Endodermal cell (in vitro differentiated cells): ENCODE results near the gene ARHGEF10L. TPM values are rescaled to one million over a fixed set of nuclear protein-coding genes. Genes with fewer than 3 reads are reported as not detected.

Source experiments
- DNase-seq: peaks from one replicate; pipeline ENCODE4 v3.0.0-alpha.2; 2017
- H3K27ac ChIP-seq: 2 replicates; pipeline ENCODE4 v1.5.1; 2013; ENCODE audit warnings: mild to moderate bottlenecking, low read depth, low read length, moderate library complexity
- H3K27me3 ChIP-seq: 2 replicates; pipeline ENCODE4 v1.6.1; 2013; ENCODE audit warnings: mild to moderate bottlenecking, low read length, moderate library complexity; ENCODE audit not compliant: insufficient read depth, control insufficient read depth, poor library complexity, severe bottlenecking
- H3K36me3 ChIP-seq: 2 replicates; pipeline ENCODE4 v1.7.0; 2013; ENCODE audit warnings: mild to moderate bottlenecking, low read length, moderate library complexity; ENCODE audit not compliant: control insufficient read depth, insufficient read depth
- H3K4me1 ChIP-seq: one replicate; pipeline ENCODE4 v1.7.0; 2013; ENCODE audit warnings: low read length; ENCODE audit not compliant: control insufficient read depth, insufficient read depth
- H3K4me3 ChIP-seq: 2 replicates; pipeline ENCODE4 v1.5.1; 2013; ENCODE audit warnings: mild to moderate bottlenecking, low read length, moderate library complexity
- H3K9ac ChIP-seq: 2 replicates; pipeline ENCODE4 v1.6.1; 2013; ENCODE audit warnings: mild to moderate bottlenecking, low read length, moderate library complexity; ENCODE audit not compliant: poor library complexity, severe bottlenecking; ENCODE audit errors: extremely low read depth
- H3K9me3 ChIP-seq: 2 replicates; pipeline ENCODE4 v1.6.1; 2013; ENCODE audit warnings: mild to moderate bottlenecking, low read length, moderate library complexity; ENCODE audit not compliant: control insufficient read depth
- H3K27ac Mint-ChIP-seq: 2 replicates; pipeline ENCODE4 v1.8.0; 2020; ENCODE audit warnings: mixed read lengths
- H3K27me3 Mint-ChIP-seq: 2 replicates; pipeline ENCODE4 v1.8.0; 2021; ENCODE audit warnings: mild to moderate bottlenecking, mixed read lengths; ENCODE audit not compliant: insufficient read depth
- H3K36me3 Mint-ChIP-seq: 2 replicates; pipeline ENCODE4 v1.8.0; 2020; ENCODE audit warnings: low read depth, mixed read lengths
- H3K4me1 Mint-ChIP-seq: 2 replicates; pipeline ENCODE4 v1.8.0; 2020; ENCODE audit warnings: mixed read lengths
- H3K4me3 Mint-ChIP-seq: 2 replicates; pipeline ENCODE4 v1.8.0; 2020; ENCODE audit warnings: mild to moderate bottlenecking, moderate library complexity, mixed read lengths
- H3K9me3 Mint-ChIP-seq: 2 replicates; pipeline ENCODE4 v1.8.0; 2020; ENCODE audit warnings: mild to moderate bottlenecking, mixed read lengths
- WGBS, 2 experiments: methylation state at CpG; one replicate each; pipeline versions ENCODE4 v1.1.5 to v1.1.7; 2013; ENCODE audit warnings: missing lambda C conversion rate in 2 of 2, mixed read lengths in 1 of 2; ENCODE audit not compliant: insufficient coverage in 1 of 2, insufficient read length in 1 of 2; 5-methylcytosine and 5-hydroxymethylcytosine counted together
- total RNA-seq, 2 donors: library from RNA; stranded (reverse); fragmentation: NEBNext Ultra II Directional in 1 of 2; extraction: Animal tissue kit (Norgen Biotek cat#: 25700) in 1 of 2; gene quantifications; 2 replicates in 1 of 2; 3 replicates in 1 of 2; pipeline ENCODE4 v1.2.1, GENCODE V29; 2021
- TF ChIP-seq, protein P1 (sequence below): fragments of 200-600 bp; sonication (generic); conservative IDR thresholded peaks from 2 replicates; pipeline ENCODE4 v1.5.0; 2021; ENCODE audit warnings: antibody characterized with exemption, mild to moderate bottlenecking

Gene ARHGEF10L
- total RNA-seq, 2 donors from 2014 or later = 5.2 to 10.5 TPM

- H3K36me3 Mint-ChIP-seq = no peaks in the 10 kb centered on the region
- H3K4me1 ChIP-seq = no peaks in the 10 kb centered on the region
- no peak overlapping the region for H3K27ac Mint-ChIP-seq
- no peak overlapping the region for H3K27ac ChIP-seq
- H3K36me3 ChIP-seq = no peaks in the 10 kb centered on the region
- TF ChIP-seq, protein P1, sequence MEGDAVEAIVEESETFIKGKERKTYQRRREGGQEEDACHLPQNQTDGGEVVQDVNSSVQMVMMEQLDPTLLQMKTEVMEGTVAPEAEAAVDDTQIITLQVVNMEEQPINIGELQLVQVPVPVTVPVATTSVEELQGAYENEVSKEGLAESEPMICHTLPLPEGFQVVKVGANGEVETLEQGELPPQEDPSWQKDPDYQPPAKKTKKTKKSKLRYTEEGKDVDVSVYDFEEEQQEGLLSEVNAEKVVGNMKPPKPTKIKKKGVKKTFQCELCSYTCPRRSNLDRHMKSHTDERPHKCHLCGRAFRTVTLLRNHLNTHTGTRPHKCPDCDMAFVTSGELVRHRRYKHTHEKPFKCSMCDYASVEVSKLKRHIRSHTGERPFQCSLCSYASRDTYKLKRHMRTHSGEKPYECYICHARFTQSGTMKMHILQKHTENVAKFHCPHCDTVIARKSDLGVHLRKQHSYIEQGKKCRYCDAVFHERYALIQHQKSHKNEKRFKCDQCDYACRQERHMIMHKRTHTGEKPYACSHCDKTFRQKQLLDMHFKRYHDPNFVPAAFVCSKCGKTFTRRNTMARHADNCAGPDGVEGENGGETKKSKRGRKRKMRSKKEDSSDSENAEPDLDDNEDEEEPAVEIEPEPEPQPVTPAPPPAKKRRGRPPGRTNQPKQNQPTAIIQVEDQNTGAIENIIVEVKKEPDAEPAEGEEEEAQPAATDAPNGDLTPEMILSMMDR = no peak
- no peak overlapping the region for H3K4me3 Mint-ChIP-seq
- no peak for DNase-seq
- H3K4me1 Mint-ChIP-seq = peaks cover 11% of the 10 kb centered on the region
- H3K4me3 ChIP-seq = no peak overlapping the region
- no peak overlapping the region for H3K9ac ChIP-seq
- WGBS, 2 experiments = 88 to 91% methylated on average over 7 of the region's 7 CpGs
- H3K27me3 ChIP-seq = no peaks in the 10 kb centered on the region
- H3K27me3 Mint-ChIP-seq = peaks cover 3% of the 10 kb centered on the region
- H3K9me3 ChIP-seq = no peaks in the 10 kb centered on the region
- no peaks in the 10 kb centered on the region for H3K9me3 Mint-ChIP-seq
Measured at GRCh38 chr1:17687145-17687544, 147.6 kb downstream of the ARHGEF10L start.

- H3K4me3 ChIP-seq = no peak overlapping the region
- no peaks in the 10 kb centered on the region for H3K27me3 ChIP-seq
- 93 to 100% methylated on average over 3 to 8 of the region's 8 CpGs for WGBS, 2 experiments
- Mint-ChIP-seq H3K27ac (no peak overlapping the region), H3K36me3 (no peaks in the 10 kb centered on the region), H3K4me3 (no peak overlapping the region), H3K9me3 (no peaks in the 10 kb centered on the region), H3K27me3 (peaks cover 3% of the 10 kb centered on the region), H3K4me1 (peaks cover 11% of the 10 kb centered on the region)
- no peaks in the 10 kb centered on the region for H3K4me1 ChIP-seq
- no peak overlapping the region for H3K9ac ChIP-seq
- peak overlapping the region; percentile 47 for H3K27ac ChIP-seq
- no peaks in the 10 kb centered on the region for H3K36me3 ChIP-seq
- DNase-seq = no peak
- TF ChIP-seq, protein P1 = no peak
- H3K9me3 ChIP-seq = no peaks in the 10 kb centered on the region
Measured at GRCh38 chr1:17688217-17688810, 148.8 kb downstream of the ARHGEF10L start.

DNA sequence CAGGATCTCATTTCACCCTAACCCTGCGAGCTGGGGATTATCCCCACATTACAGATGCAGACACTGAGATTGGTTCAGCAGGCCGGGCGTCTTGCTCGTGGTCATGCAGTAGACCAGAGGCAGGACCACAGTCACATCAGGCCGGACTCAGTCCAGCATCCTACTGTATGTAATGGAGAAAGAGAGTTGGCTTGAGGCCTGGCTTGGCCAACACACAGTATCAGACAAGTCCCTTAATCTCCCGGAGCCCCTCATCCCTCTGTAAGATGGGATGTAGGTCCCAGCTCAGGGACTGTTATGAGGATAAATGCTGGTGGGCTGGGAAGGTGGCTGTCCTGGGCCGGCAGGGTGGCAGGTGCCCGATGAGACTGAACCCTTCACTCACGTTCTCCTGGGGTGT lies 149.5 kb downstream of the ARHGEF10L start:
- TF ChIP-seq, protein P1 = no peak
- 94 to 96% methylated on average over 6 to 7 of the region's 9 CpGs for WGBS, 2 experiments
- peak overlapping the region; percentile 47 for H3K27ac ChIP-seq
- no peaks in the 10 kb centered on the region for H3K36me3 Mint-ChIP-seq
- no peak overlapping the region for H3K27ac Mint-ChIP-seq
- no peaks in the 10 kb centered on the region for H3K4me1 ChIP-seq
- H3K9me3 ChIP-seq = no peaks in the 10 kb centered on the region
- peaks cover 3% of the 10 kb centered on the region for H3K27me3 Mint-ChIP-seq
- H3K27me3 ChIP-seq = no peaks in the 10 kb centered on the region
- no peaks in the 10 kb centered on the region for H3K36me3 ChIP-seq
- H3K4me3 Mint-ChIP-seq = no peak overlapping the region
- H3K9me3 Mint-ChIP-seq = no peaks in the 10 kb centered on the region
- no peak for DNase-seq
- H3K4me3 ChIP-seq = no peak overlapping the region
- H3K4me1 Mint-ChIP-seq = peaks cover 11% of the 10 kb centered on the region
- no peak overlapping the region for H3K9ac ChIP-seq
